Measurements from ENCODE around the gene ARL5A.
"Not testable (repeated sequence)": the region's sequence is repeated elsewhere in the genome, so short reads cannot be mapped to it uniquely, and the experiment has no call there.

Gene ARL5A, protein sequence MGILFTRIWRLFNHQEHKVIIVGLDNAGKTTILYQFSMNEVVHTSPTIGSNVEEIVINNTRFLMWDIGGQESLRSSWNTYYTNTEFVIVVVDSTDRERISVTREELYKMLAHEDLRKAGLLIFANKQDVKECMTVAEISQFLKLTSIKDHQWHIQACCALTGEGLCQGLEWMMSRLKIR

DNA sequence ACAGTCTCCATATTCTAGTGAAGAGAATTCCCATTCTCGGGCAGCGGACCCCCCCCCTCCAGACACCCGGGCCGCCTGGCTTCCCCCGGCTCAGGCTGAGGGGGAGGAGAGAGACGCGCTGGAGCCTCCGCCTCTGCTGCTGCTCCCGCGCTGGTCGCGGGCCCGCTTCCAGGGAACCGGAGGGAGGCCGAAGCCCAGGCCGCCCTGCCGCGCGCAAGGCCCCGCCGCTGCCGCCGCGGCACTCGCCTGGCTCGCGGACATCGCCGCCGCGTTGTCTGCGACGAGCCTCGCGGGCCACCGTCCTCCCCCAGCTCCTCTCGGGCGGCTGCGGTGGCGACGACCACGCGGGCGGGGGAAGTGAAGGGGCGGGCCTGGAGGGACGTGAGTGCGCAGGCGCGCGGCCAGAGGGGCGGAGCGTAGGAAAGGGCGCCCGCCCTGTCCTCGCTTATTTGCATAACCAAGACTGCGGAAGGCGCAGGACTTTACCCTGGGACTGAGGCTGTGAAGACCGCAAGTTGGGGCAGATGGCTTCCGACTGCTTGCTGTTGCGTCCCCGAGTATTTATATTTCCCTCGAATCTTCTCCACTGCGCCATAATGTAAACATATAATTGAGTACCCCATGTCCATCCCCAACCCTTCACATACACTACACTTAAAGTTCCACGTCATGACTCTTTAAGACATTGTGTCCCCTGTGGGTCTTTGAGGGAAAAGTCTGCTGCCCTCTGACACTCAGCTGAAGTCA is at the start of gene ARL5A:
TSS of gene ARL5A (minus strand) at position 279 of the 747 bp plus-strand sequence. CDS start at position 34, 245 bp downstream.
- DNase-seq: peak; percentile 92

DNA sequence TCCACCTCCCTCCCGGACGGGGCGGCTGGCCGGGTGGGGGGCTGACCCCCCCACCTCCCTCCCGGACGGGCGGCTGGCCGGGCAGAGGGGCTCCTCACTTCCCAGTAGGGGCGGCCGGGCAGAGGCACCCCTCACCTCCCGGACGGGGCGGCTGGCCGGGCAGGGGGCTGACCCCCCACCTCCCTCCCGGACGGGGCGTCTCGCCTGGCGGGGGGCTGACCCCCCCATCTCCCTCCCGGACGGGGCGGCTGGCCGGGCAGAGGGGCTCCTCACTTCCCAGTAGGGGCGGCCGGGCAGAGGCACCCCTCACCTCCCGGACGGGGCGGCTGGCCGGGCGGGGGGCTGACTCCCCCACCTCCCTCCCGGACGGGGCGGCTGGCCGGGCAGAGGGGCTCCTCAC is 47.4 kb upstream of the ARL5A start:
- DNase-seq: not testable (repeated sequence)

DNA sequence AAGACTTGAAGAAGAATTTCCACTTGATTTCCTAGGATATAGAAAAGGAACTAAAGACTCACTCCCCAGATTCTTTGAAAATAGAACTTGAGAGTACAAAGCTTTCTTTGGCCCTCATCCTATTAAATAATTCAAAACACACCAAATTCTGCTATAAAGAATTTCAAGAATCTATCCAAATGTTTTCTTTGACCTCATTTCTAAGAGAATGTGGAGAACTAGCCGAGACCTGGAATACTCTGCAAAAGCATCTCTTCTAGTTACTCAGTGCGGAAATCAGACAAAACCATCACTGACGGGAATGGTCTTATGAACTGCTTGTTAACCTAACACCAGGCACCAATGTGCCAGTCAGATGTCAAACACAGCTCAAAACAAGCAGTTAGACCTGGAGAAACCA is 44.2 kb upstream of the ARL5A start:
- DNase-seq: no peak

DNA sequence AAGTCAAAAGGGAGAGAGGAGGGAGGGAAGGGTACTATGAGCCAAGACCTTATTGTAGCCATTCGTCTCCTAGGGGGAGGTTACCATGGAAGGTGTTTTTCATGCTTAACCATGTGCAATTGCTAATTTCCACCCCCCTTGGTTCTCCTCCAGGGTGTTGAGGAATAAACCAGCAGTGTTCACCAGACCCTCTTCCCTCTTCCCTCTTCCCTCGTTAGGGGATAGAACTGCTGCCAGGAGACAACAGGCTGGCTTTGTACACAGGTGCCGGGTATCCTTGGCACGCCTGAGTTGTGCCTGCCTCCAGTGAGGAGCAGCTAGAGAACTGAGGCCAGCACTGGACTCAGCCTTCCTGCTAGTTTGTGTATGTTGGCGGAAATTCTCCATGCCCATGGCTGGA is 41.1 kb upstream of the ARL5A start:
- DNase-seq: no peak

DNA sequence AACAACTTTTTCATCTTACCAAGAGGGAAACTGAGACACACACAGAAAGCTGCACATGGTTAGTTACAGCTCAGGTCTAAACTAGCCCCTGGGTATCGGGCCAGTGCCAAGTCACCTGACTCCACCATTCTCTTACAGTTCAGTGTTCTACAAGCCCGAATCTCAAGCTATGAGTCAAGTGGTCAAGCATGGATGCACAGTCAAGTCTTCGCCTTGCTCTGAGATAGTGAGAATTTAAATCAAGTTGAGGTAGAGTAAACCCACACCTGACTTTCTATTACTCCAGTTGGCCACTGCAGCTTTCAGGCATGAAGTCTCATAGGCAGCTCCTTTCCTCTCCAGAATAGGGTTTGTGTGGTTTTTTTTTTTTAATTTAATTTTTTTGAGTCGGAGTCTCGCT is 34.5 kb upstream of the ARL5A start:
- DNase-seq: no peak

DNA sequence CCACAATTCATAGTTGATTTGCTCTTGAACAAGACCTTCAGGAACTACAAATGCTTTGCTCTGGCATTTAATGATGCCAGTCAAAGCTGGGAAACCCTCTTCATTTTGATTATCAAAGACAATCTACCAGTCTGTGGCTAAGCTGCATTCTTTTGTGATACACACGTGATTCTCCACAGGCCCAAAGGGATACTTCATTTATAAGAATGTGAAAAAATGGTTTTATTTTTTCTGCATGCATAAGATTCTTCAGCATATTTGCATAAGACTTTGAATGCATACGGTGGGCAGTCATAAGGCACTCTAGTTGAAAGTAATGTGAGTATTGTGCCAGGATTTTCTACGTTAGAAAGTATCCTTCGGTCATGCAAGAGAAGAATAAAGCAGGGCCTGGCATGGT is 33.0 kb upstream of the ARL5A start:
- DNase-seq: no peak

DNA sequence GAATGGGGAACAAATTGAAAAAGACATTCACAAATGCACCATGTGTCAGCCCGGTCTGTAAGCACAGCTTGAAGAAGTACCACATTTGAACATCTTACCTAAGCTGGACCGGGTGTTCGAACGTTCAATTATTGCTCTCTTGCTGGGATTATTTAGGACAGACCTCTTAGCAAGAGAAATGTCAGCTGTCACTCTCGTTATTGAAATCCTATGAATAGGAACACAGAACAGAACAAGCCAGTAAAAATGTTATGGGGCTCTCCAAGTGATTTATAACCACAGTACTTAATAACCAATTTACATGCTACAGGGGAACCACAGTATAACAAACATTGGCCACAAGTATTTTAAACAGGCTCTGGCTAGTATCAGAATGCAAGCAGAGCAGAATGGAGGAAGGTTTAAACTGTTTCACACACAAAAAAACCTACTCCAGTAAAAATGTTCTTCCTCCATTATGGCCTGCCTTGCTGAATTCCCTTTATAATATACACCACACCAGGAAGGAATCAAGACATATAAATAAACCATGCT is 32.5 kb upstream of the ARL5A start:
- no peak for DNase-seq

DNA sequence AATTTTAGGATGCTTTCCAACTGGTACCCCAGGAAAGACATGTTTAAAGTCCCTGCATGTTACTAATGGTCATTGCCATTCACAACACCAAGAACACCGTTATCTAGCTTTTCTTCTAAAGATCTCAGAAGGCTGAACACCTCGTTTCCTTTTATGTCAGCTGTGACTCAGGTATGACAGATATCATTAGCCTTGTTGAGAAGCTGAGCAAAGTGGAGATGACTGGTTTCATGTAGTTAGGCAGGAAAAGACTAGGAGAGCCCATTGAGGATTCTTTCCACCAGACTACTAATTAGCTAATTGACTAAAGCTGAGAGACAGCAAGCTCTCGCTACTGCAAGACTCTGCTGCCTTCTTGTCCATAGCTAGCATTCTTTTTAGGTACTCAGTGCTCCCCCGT is 32.0 kb upstream of the ARL5A start:
- no peak for DNase-seq

DNA sequence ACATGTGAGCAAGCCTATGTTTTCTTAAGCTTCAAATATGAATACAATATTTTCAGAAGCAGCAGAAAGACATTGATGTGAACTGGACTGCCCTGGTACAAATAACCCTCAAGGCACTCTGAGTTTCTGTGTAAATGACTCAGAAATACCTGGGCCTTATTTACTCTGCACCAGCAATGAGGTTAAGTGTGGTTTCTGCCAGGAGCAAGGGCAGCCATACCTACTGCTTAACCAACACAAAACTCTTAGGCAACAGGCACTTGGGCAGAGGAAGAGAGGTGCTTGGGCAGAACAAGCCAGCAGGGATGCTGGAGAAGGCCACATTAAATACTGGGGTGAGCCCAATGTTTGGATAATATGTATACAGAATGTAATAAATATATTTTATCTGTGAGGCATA is 29.4 kb upstream of the ARL5A start:
- DNase-seq: no peak

DNA sequence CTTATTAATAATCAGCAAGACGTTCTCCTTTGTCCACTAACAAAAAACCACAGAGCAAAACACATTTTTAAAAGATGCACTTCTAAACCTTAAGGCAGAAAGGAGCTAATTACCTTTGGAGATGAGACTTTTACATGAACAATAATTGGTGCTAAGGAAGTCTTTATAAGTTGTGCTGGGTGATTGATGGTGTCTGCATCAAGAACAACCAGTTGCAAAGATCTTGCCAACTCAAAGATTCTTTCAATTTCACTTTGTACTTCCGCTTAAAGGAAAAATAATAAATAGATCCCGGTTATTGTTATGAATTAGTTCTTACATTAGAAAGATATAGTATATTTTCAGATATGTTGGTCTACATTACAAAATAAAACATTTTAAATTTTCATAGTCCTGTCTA is 26.9 kb upstream of the ARL5A start:
- DNase-seq: no peak

DNA sequence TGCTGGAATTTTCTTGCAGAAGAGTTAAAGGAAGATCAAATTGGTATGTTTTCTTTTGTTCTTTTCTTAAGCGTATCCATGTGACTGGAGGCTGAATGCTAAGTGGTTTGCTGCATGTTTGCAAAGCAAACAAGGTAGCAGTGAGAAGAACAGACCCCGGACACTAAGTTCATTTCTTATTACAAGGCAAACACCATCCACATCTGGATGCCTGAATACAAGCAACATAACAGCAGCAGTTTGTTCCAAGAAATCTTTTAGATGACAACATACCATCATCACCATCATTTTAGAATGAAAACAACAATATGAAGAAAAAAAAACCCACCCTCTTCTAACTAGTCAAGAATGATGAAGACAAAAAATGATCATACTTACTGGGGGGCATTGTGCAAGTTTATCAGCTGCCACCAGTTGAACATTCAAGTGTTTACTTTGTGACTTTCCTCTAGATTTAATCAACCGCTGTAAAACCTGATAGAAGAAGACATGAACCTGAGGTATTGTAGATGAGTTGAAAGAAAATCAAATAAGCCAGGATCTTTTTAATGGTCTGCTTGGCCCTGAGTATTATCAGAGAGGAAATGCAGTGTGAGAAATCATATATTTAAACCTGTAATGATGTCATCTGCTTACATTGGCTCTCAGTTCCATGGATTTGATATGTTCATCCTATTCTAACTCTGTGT is 25.0 kb upstream of the ARL5A start:
- peak; percentile 45 for DNase-seq

DNA sequence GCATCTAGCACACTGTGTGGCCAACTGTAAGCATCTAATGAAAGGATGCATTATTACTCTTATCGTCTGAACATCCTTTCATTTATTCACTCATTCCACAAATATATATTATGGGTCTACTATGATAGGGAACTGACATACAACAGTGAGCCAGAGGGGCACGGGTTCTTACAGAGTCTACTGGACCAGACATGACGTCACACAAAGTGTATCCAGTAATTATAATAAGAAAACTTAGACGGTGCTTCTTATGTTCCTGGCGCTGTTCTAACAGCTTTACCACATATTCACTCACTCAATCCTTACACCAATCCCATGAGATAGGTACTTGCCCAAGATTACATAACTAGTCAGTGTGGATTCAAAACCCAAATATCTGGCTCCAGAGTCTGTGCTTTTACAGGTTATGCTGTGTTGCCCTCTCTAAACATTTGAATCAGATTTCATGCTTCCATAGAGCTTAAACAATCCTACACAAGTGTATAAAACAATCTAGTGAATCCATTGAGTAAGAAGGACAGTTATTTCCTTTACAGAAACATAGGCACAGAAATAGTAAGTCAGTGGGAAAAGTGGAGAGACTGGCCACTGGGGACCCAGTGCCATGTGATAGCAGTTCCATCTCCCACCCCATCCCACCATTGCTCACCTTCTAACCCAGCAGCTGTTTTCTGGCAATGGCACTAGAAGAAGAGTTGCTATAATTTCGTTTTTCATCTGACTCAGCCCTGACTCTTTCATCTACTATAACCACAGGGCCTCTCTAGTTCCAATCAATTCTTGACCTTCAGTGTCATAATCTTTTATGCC is 24.2 kb upstream of the ARL5A start:
- DNase-seq: no peak

DNA sequence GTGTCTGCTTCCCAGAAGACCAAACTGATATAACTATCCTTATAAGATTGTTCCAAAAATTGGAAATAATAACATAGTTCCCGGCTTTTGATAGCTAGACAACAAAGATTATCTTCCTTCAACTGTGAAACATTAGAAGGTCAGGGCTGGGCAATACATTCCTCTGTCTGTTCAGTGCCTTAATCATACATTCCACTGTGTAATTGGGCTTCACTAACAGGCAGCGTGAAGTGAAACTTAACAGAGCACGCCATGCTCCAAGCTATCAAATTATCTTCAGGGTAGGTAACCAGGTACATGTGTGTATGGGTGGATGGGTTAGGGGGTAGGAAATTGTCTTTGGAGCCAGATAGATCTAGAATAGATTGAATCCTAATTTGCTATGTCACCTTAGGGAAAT is 23.5 kb upstream of the ARL5A start:
- DNase-seq: peak; percentile 3

DNA sequence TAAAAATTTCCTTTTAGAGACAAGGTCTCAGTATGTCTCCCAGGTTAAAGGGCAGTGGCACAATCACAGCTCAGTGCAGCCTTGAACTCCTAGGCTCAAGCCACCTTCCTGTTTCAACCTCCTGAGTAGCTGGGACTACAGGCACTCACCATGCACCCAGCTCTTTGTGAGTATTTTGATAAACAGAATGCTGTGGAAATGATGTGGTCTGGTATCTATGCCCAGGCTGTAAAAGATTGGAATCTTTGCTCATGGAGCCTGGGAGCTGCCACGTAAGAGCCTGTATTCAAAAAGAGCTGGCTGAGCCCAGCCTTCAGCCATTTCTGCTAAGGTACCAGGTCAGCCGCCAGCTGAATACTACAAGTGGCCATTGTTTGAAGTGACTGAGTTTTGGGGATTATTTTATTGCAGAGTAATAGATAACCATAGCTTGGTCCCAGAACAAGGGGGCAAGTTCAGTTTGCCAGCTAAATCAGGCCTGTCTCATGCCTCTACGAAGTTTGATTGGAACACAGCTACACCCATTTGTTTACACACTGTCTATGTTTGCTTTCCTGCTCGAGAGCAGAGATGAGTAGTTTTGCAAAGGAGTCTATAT is 21.3 kb upstream of the ARL5A start:
- peak; percentile 26 for DNase-seq

DNA sequence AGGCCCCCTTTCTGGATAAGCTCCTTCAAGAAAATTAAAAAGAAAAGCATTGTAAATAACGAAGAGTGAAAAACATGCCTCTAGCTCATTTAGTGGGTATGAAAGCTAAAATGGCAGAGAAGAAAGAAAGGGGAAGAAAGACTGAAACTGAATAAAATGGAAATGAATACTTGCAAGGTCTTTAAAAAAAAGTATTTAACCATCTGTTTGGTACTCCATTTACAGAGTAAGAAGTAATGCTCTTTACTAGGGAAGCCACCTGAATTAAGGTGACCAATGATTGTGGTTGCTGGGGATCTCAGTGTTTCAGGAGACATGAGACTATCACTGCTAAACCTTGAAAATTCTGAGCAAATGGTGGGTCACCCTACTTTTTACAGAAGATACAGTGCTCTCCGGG is 17.7 kb upstream of the ARL5A start:
- no peak for DNase-seq

DNA sequence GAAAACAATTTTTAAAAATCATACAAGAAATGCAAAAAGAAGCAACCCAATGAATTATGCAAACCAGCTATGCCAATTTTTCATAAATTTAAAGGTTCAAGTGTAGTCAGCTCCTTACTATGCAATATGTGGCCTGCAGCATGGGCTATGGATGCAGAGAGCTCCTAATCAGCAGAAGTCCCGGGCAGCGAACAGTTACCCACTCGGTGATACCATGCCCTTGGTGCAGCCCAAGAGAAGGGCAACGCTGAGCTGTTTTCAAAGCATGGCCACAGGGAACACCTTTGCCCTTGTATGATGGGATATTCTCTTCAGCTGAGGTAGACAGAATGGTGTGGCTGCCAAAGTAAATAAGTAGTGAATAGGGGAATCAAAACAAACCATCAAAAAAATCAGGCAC is 17.3 kb upstream of the ARL5A start:
- DNase-seq: peak; percentile 11

DNA sequence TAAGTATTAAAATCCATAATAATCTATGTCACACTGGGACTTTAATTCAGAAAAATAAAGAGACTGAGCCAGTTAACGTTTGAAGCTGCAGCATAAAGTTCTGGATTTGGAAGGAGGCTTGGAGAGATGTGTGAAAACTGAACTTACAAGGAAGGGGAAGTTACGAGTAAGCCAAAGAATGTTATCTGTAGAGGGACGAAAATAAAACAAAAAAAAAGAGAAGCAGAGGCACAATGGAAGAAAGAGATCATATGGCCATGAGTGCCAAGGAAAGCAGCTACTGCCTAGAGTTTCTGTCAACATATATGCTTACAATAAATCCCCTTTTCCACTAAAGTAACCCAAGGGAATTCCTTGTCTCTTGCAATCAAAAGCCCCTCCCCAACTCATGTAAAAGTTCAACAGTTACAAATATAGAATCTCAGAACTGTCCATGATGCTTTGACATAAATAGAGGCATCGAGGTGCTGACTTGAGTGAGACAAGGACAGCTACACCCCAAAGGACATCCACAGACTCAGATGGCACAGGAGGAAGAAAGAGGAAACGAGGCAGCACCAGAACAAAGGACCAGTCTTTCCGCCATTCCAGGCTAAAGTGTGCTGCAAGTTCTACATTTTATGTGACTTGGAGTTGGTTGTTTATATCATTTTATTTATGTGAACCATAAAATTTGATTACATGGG is 16.1 kb upstream of the ARL5A start:
- no peak for DNase-seq

DNA sequence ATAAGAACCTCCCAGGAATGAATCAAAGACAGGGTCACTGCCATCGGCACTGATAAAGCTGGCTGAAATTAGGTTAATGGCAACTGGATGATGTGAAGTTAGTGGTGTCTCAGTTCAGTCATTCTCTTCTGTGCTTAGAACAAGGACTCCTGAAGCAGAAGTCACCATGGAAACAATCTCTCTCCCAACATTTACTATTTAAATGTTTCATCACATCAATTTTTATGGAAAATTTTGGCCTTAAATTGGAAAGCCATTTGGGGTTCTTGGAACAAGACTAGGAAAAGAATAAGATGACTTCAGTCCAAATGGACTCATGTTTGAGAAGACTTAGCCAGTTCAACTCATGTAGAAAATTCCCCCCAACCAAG is 15.5 kb upstream of the ARL5A start:
- DNase-seq: no peak

DNA sequence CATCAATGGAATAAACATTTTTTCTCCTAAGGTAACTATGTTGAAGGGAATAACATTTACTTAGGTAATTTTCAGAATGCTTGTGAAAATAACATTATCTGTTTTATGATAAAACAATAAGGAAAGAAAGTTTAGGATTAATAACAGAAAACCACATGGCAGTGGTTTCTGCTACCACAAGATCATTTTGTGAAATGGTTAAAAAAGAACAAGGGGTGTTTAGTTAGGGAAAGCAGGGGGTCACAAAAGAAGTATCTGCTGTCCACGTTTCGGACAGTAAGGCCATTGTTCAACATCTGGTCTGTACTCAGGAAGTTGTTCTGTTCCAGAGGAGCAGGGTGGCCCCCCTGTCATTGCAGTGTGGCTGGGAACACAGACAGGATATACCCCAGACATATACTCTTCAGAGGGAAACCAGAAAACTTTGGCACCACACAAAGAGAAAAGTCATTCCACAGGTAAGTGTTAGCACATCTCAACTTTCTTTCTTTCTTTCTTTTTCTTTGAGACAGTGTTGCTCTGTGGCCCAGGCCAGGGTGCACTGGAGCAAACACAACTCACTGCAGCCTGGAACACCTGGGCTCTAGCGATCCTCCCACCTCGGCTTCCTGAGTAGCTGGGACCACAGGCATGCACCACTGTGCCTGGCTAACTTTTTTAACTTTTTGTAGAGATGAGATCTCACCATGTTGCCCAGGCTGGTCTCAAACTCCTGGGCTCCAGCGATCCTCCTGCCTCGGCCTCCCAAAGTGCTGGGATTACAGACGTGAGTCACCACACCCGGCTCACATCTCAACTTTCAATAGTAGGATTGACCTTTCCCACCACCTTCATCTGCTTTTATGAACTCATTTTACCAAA is 14.8 kb upstream of the ARL5A start:
- no peak for DNase-seq

DNA sequence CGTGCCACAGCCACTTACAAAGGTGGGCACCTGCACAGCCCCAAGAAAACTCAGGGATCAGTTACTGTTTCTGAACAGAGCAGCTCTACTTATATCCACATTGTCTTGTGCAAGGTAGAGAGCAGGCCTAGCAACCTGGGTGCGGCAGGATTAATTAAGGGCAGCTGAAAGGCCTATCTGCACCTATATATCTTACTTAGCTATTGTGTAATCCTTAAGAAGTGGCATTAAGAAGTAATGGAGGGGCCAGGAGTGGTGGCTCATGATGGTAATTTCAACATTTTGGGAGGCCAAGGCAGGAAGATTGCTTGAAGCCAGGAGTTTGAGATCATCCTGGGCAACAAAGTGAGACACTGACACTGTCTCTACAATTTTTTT is 12.8 kb upstream of the ARL5A start:
- DNase-seq: no peak

Data from NCI-H69 (cell line).